Measurements from ENCODE around the gene ST7L. TPM values are rescaled to one million over a fixed set of nuclear protein-coding genes. Genes with fewer than 3 reads are reported as not detected.

ST7L gene
- total RNA-seq, 3 donors from 2014 or later (not counting 1 experiment from before 2014, with no cell fraction given) = 23.5 to 32.3 (median 30.1) TPM

DNA sequence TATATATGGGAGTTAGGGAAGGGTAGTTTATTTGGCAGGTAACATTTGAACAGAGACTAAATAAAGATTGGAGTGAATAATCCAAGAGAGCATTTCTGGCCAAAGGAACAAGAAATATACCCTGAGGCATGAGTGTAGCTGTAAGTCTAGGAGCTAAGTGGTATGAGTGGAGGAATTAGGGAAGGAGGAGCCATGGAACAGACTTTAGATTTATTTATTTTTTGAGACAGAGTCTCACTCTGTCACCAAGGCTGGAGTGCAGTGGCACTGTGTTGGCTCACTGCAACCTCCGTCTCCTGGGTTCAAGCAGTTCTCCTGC lies 19.1 kb upstream of the ST7L start:
- no peaks in the 10 kb centered on the region for H3K27me3 ChIP-seq (ENCODE audit: control insufficient read depth, insufficient read depth, low read length)
- Mint-ChIP-seq H3K27me3 (ENCODE audit: low read depth in 2 of 2) (no peaks in the 10 kb centered on the region), H3K4me1 (peaks cover 57 to 58% of the 10 kb centered on the region in 2 donors), H3K36me3 (no peaks in the 10 kb centered on the region), H3K9me3 (no peaks in the 10 kb centered on the region), H3K27ac (peak overlapping the region; percentile 63 to 92), H3K4me3 (no peak overlapping the region)
- H3K4me1 ChIP-seq (ENCODE audit: control insufficient read depth, insufficient read depth, low read length) = peaks cover 6% of the 10 kb centered on the region
- no peak for TF ChIP-seq CTCF (IDR thresholded peaks at IDR 0.05)
- H3K36me3 ChIP-seq (ENCODE audit: control insufficient read depth, insufficient read depth, low read length) = peaks cover 2% of the 10 kb centered on the region
- no peak overlapping the region for H3K4me3 ChIP-seq (ENCODE audit: low read length)
- 92% methylated on average over 1 of the region's 1 CpG for WGBS (ENCODE audit: insufficient coverage)
- H3K27ac ChIP-seq (ENCODE audit: low read length) = no peak overlapping the region
- intact Hi-C loops (cut with micrococcal nuclease) = no loop called here
- ATAC-seq (no peak), DNase-seq (no peak)
- no peaks in the 10 kb centered on the region for H3K9me3 ChIP-seq (ENCODE audit: control insufficient read depth, insufficient read depth, low read length)

DNA sequence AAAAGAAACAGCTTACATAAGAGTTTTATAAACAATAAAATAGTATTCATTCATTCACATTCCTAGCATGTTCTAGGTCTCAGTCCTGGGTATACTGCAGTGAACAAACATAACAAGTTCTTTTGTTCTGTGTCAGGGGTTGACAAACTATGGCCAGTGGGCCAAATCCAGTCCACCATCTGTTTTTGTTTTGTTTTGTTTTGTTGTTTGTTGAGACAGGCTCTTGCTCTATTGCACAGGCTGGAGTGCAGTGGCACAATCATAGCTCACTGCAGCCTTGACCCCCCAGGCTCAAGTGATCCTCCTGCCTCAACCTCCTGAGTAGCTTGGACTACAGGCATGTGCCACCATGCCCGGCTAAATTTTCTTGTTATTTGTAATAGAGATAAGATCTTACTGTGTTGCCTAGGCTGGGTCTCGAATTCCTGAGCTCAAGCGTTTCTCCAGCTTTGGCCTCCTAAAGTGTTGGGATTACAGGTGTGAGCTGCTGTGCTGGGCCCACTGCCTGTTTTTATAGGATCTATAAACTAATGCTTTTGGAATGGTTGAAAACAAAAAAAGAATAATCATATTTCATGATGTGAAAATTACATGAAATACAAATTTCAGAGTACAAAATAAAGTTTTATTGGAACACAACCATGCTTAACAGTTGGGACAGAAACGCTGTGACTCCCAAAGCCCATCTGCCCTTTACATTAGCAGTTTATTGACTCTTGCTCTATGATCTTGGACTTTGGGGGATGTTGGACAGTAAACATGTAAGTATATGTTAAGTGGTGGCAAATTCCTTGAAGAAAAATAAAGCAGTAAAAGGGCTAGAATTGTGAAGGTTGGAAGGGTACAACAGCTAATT lies 18.5 kb upstream of the ST7L start:
- no peak for TF ChIP-seq CTCF (IDR thresholded peaks at IDR 0.05)
- peaks cover 57 to 58% of the 10 kb centered on the region in 2 donors for H3K4me1 Mint-ChIP-seq
- no peak overlapping the region for H3K4me3 ChIP-seq (ENCODE audit: low read length)
- DNase-seq = no peak
- no peaks in the 10 kb centered on the region for H3K36me3 Mint-ChIP-seq
- no peaks in the 10 kb centered on the region for H3K27me3 Mint-ChIP-seq (ENCODE audit: low read depth in 2 of 2)
- H3K9me3 Mint-ChIP-seq = no peaks in the 10 kb centered on the region
- peak overlapping the region; percentile 63 to 92 for H3K27ac Mint-ChIP-seq
- no peaks in the 10 kb centered on the region for H3K27me3 ChIP-seq (ENCODE audit: control insufficient read depth, insufficient read depth, low read length)
- no peak for ATAC-seq
- 85% methylated on average over 4 of the region's 4 CpGs for WGBS (ENCODE audit: insufficient coverage)
- H3K4me3 Mint-ChIP-seq = peak overlapping the region; percentile 70
- peaks cover 6% of the 10 kb centered on the region for H3K4me1 ChIP-seq (ENCODE audit: control insufficient read depth, insufficient read depth, low read length)
- no peaks in the 10 kb centered on the region for H3K9me3 ChIP-seq (ENCODE audit: control insufficient read depth, insufficient read depth, low read length)
- intact Hi-C loops (cut with micrococcal nuclease) = no loop called here
- H3K36me3 ChIP-seq (ENCODE audit: control insufficient read depth, insufficient read depth, low read length) = peaks cover 1% of the 10 kb centered on the region
- no peak overlapping the region for H3K27ac ChIP-seq (ENCODE audit: low read length)

GRCh38 chr1:112636597-112637253 lies 17.8 kb upstream of the ST7L start:
- Mint-ChIP-seq H3K9me3 (no peaks in the 10 kb centered on the region), H3K4me3 (peak overlapping the region; percentile 70), H3K27ac (peak overlapping the region; percentile 63 to 92), H3K4me1 (peaks cover 57% of the 10 kb centered on the region in 2 donors), H3K36me3 (no peaks in the 10 kb centered on the region), H3K27me3 (ENCODE audit: low read depth in 2 of 2) (no peaks in the 10 kb centered on the region)
- ATAC-seq (peak; percentile 34 to 56 (median 40)), DNase-seq (no peak)
- H3K36me3 ChIP-seq (ENCODE audit: control insufficient read depth, insufficient read depth, low read length) = no peaks in the 10 kb centered on the region
- intact Hi-C loops (cut with micrococcal nuclease) = no loop called here
- no peaks in the 10 kb centered on the region for H3K9me3 ChIP-seq (ENCODE audit: control insufficient read depth, insufficient read depth, low read length)
- H3K4me3 ChIP-seq (ENCODE audit: low read length) = no peak overlapping the region
- peaks cover 14% of the 10 kb centered on the region for H3K4me1 ChIP-seq (ENCODE audit: control insufficient read depth, insufficient read depth, low read length)
- no peaks in the 10 kb centered on the region for H3K27me3 ChIP-seq (ENCODE audit: control insufficient read depth, insufficient read depth, low read length)
- H3K27ac ChIP-seq (ENCODE audit: low read length) = peak overlapping the region; percentile 15
- TF ChIP-seq CTCF (IDR thresholded peaks at IDR 0.05) = no peak

All from natural killer cell (primary cell).